ENCODE measurements around the gene CLCA2.

- TF ChIP-seq EZH2 (IDR thresholded peaks at IDR 0.05; ENCODE audit: borderline replicate concordance, low read depth, low read length, poor library complexity, severe bottlenecking): no peak
- TF ChIP-seq, protein P1, sequence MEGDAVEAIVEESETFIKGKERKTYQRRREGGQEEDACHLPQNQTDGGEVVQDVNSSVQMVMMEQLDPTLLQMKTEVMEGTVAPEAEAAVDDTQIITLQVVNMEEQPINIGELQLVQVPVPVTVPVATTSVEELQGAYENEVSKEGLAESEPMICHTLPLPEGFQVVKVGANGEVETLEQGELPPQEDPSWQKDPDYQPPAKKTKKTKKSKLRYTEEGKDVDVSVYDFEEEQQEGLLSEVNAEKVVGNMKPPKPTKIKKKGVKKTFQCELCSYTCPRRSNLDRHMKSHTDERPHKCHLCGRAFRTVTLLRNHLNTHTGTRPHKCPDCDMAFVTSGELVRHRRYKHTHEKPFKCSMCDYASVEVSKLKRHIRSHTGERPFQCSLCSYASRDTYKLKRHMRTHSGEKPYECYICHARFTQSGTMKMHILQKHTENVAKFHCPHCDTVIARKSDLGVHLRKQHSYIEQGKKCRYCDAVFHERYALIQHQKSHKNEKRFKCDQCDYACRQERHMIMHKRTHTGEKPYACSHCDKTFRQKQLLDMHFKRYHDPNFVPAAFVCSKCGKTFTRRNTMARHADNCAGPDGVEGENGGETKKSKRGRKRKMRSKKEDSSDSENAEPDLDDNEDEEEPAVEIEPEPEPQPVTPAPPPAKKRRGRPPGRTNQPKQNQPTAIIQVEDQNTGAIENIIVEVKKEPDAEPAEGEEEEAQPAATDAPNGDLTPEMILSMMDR (conservative IDR thresholded peaks at IDR 0.05; ENCODE audit: low read depth, low read length): no peak
Observed at GRCh38 chr1:86477256-86477655, 53.3 kb downstream of the CLCA2 start.

Measured in A673 (cell line).